ENCODE results near the gene SSR4.

Gene SSR4

GRCh38 chrX:153775293-153776119 is 19.0 kb upstream of the SSR4 start:
- no CpG with 5 or more reads among the region's 42 CpGs for WGBS, 2 donors (ENCODE audit: extremely low coverage in 2 of 2, insufficient read length in 2 of 2, insufficient replicate concordance in 1 of 2)
- Histone ChIP-seq H3K4me3 (ENCODE audit: low read length in 2 of 2) (no peak overlapping the region), H3K4me1 (ENCODE audit: control insufficient read depth in 2 of 2, insufficient read depth in 1 of 2, low read depth in 1 of 2, low read length in 2 of 2) (peaks cover 0 to 1% of the 10 kb centered on the region in 2 donors), H3K9ac (ENCODE audit: low read depth, low read length, poor library complexity) (no peak overlapping the region), H3K27ac (replicated peaks; ENCODE audit: low read length) (no peak overlapping the region), H2BK120ac (ENCODE audit: low read depth, low read length) (no peak overlapping the region), H3K4me2 (ENCODE audit: insufficient read depth, low read length, poor library complexity, severe bottlenecking) (no peak overlapping the region), H3K4ac (ENCODE audit: low read length) (no peak overlapping the region), H3K27me3 (ENCODE audit: control insufficient read depth in 3 of 3, insufficient read depth in 3 of 3, low read depth in 1 of 3, low read length in 3 of 3) (no peaks in the 10 kb centered on the region), H3K9me3 (replicated peaks in 1 of 2; ENCODE audit: control insufficient read depth in 2 of 2, insufficient read depth in 1 of 2, low read depth in 1 of 2, low read length in 2 of 2) (no peaks in the 10 kb centered on the region), H2AK5ac (ENCODE audit: low read depth, low read length) (no peak overlapping the region), H4K8ac (ENCODE audit: low read depth, low read length) (no peak overlapping the region), H3K36me3 (replicated peaks in 1 of 2; ENCODE audit: control insufficient read depth in 2 of 2, insufficient read depth in 2 of 2, low read length in 2 of 2) (no peaks in the 10 kb centered on the region), H2AFZ (ENCODE audit: low read length) (no peak overlapping the region), H4K91ac (ENCODE audit: low read depth, low read length, poor library complexity) (no peak overlapping the region), H3K79me1 (ENCODE audit: low read depth, low read length) (no peaks in the 10 kb centered on the region), H2BK5ac (ENCODE audit: low read length) (no peak overlapping the region), H2BK15ac (ENCODE audit: low read length) (no peak overlapping the region), H3K14ac (ENCODE audit: low read length) (no peak overlapping the region), H3K18ac (ENCODE audit: low read length) (no peak overlapping the region), H2BK12ac (ENCODE audit: low read length) (no peak overlapping the region), H3K23ac (ENCODE audit: low read depth, low read length, poor library complexity) (no peak overlapping the region)
- no peak for DNase-seq (ENCODE audit: low spot score)

- Histone ChIP-seq H3K4me2 (ENCODE audit: insufficient read depth, low read length, poor library complexity, severe bottlenecking) (no peak overlapping the region), H3K36me3 (replicated peaks in 1 of 2; ENCODE audit: control insufficient read depth in 2 of 2, insufficient read depth in 2 of 2, low read length in 2 of 2) (no peaks in the 10 kb centered on the region), H3K14ac (ENCODE audit: low read length) (no peak overlapping the region), H4K91ac (ENCODE audit: low read depth, low read length, poor library complexity) (no peak overlapping the region), H2AK5ac (ENCODE audit: low read depth, low read length) (no peak overlapping the region), H4K8ac (ENCODE audit: low read depth, low read length) (no peak overlapping the region), H3K79me1 (ENCODE audit: low read depth, low read length) (no peaks in the 10 kb centered on the region), H3K18ac (ENCODE audit: low read length) (no peak overlapping the region), H3K27ac (replicated peaks; ENCODE audit: low read length) (no peak overlapping the region), H3K4ac (ENCODE audit: low read length) (no peak overlapping the region), H3K27me3 (ENCODE audit: control insufficient read depth in 3 of 3, insufficient read depth in 3 of 3, low read depth in 1 of 3, low read length in 3 of 3) (no peaks in the 10 kb centered on the region), H3K9me3 (replicated peaks in 1 of 2; ENCODE audit: control insufficient read depth in 2 of 2, insufficient read depth in 1 of 2, low read depth in 1 of 2, low read length in 2 of 2) (no peaks in the 10 kb centered on the region), H3K23ac (ENCODE audit: low read depth, low read length, poor library complexity) (no peak overlapping the region), H3K4me1 (ENCODE audit: control insufficient read depth in 2 of 2, insufficient read depth in 1 of 2, low read depth in 1 of 2, low read length in 2 of 2) (peaks cover 0 to 1% of the 10 kb centered on the region in 2 donors), H2AFZ (ENCODE audit: low read length) (no peak overlapping the region), H2BK120ac (ENCODE audit: low read depth, low read length) (no peak overlapping the region), H2BK5ac (ENCODE audit: low read length) (no peak overlapping the region), H3K9ac (ENCODE audit: low read depth, low read length, poor library complexity) (no peak overlapping the region), H2BK15ac (ENCODE audit: low read length) (no peak overlapping the region), H2BK12ac (ENCODE audit: low read length) (no peak overlapping the region), H3K4me3 (ENCODE audit: low read length in 2 of 2) (no peak overlapping the region)
- DNase-seq (ENCODE audit: low spot score): no peak
- no CpG with 5 or more reads among the region's 20 CpGs for WGBS, 2 donors (ENCODE audit: extremely low coverage in 2 of 2, insufficient read length in 2 of 2, insufficient replicate concordance in 1 of 2)
Measured at GRCh38 chrX:153776120-153776599, 18.3 kb upstream of the SSR4 start.

DNA sequence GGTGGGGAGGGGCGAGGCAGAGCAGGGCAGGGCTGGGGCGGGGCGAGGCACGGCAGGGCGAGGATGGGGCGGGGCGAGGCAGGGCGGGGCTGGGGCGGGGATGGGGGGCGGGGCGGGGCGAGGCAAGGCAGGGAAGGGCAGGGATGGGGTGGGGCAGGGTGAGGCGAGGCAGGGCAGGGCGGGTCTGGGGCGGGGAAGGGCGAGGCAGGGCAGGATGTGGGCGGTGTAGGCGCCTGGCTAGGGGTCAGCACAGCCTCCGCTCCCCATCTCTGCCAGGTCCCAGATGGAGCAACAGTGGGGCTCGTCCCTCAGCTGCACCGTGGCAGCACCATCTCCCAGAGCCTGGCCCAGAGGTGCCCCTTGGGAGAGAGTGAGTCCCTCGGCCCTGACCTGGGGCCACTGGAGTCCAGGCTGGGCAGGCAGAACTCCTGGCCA is 17.8 kb upstream of the SSR4 start:
- Histone ChIP-seq H3K14ac (ENCODE audit: low read length) (no peak overlapping the region), H3K23ac (ENCODE audit: low read depth, low read length, poor library complexity) (no peak overlapping the region), H3K27me3 (ENCODE audit: control insufficient read depth in 3 of 3, insufficient read depth in 3 of 3, low read depth in 1 of 3, low read length in 3 of 3) (no peaks in the 10 kb centered on the region), H3K18ac (ENCODE audit: low read length) (no peak overlapping the region), H2BK5ac (ENCODE audit: low read length) (no peak overlapping the region), H2BK12ac (ENCODE audit: low read length) (no peak overlapping the region), H4K91ac (ENCODE audit: low read depth, low read length, poor library complexity) (no peak overlapping the region), H3K36me3 (replicated peaks in 1 of 2; ENCODE audit: control insufficient read depth in 2 of 2, insufficient read depth in 2 of 2, low read length in 2 of 2) (no peaks in the 10 kb centered on the region), H3K4ac (ENCODE audit: low read length) (no peak overlapping the region), H2BK120ac (ENCODE audit: low read depth, low read length) (no peak overlapping the region), H2BK15ac (ENCODE audit: low read length) (no peak overlapping the region), H3K9ac (ENCODE audit: low read depth, low read length, poor library complexity) (no peak overlapping the region), H3K4me3 (ENCODE audit: low read length in 2 of 2) (no peak overlapping the region), H3K4me2 (ENCODE audit: insufficient read depth, low read length, poor library complexity, severe bottlenecking) (no peak overlapping the region), H3K27ac (replicated peaks; ENCODE audit: low read length) (no peak overlapping the region), H4K8ac (ENCODE audit: low read depth, low read length) (no peak overlapping the region), H3K4me1 (ENCODE audit: control insufficient read depth in 2 of 2, insufficient read depth in 1 of 2, low read depth in 1 of 2, low read length in 2 of 2) (peaks cover 0 to 1% of the 10 kb centered on the region in 2 donors), H3K9me3 (replicated peaks in 1 of 2; ENCODE audit: control insufficient read depth in 2 of 2, insufficient read depth in 1 of 2, low read depth in 1 of 2, low read length in 2 of 2) (no peaks in the 10 kb centered on the region), H2AFZ (ENCODE audit: low read length) (no peak overlapping the region), H3K79me1 (ENCODE audit: low read depth, low read length) (no peaks in the 10 kb centered on the region), H2AK5ac (ENCODE audit: low read depth, low read length) (no peak overlapping the region)
- no CpG with 5 or more reads among the region's 22 CpGs for WGBS, 2 donors (ENCODE audit: extremely low coverage in 2 of 2, insufficient read length in 2 of 2, insufficient replicate concordance in 1 of 2)
- no peak for DNase-seq (ENCODE audit: low spot score)

DNA sequence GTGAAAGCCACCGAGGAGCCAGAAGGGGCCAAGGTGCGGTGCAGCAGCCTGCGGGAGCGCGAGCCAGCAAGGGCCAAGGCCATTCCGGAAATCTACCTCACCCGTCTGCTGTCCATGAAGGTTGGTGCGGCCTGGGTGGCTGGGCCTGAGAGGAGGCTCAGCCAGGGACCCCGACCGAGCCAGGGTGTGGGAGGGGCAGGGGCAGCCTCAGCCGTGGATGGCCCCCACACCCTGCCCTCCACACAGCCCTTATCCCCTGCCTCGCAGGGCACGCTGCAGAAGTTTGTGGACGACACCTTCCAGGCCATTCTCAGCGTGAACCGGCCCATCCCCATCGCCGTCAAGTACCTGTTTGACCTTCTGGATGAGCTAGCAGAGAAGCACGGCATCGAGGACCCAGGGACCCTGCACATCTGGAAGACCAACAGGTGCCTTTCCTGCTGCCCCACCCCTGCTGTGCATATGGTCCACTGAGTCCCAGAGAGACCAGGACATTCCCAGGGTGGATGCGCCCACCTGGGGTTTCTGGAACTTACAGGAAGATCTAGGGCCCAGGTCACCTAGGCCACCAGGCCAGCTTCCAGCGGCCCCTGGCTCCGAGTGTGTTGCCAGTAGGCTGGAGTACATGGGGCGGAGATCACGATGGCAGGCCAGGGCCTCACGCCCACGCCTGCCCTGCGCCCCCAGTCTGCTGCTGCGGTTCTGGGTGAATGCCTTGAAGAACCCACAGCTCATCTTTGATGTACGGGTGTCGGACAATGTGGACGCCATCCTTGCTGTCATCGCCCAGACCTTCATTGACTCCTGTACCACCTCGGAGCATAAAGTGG is 17.0 kb upstream of the SSR4 start:
- H2BK12ac ChIP-seq (ENCODE audit: low read length): no peak overlapping the region
- no peak overlapping the region for H3K18ac ChIP-seq (ENCODE audit: low read length)
- H3K23ac ChIP-seq (ENCODE audit: low read depth, low read length, poor library complexity): no peak overlapping the region
- no peak overlapping the region for H4K91ac ChIP-seq (ENCODE audit: low read depth, low read length, poor library complexity)
- H3K14ac ChIP-seq (ENCODE audit: low read length): no peak overlapping the region
- no peaks in the 10 kb centered on the region for H3K36me3 ChIP-seq (replicated peaks in 1 of 2; ENCODE audit: control insufficient read depth in 2 of 2, insufficient read depth in 2 of 2, low read length in 2 of 2)
- H4K8ac ChIP-seq (ENCODE audit: low read depth, low read length): no peak overlapping the region
- H2AK5ac ChIP-seq (ENCODE audit: low read depth, low read length): no peak overlapping the region
- H2AFZ ChIP-seq (ENCODE audit: low read length): no peak overlapping the region
- peaks cover 0 to 1% of the 10 kb centered on the region in 2 donors for H3K4me1 ChIP-seq (ENCODE audit: control insufficient read depth in 2 of 2, insufficient read depth in 1 of 2, low read depth in 1 of 2, low read length in 2 of 2)
- no peaks in the 10 kb centered on the region for H3K9me3 ChIP-seq (replicated peaks in 1 of 2; ENCODE audit: control insufficient read depth in 2 of 2, insufficient read depth in 1 of 2, low read depth in 1 of 2, low read length in 2 of 2)
- H2BK15ac ChIP-seq (ENCODE audit: low read length): no peak overlapping the region
- H3K27me3 ChIP-seq (ENCODE audit: control insufficient read depth in 3 of 3, insufficient read depth in 3 of 3, low read depth in 1 of 3, low read length in 3 of 3): no peaks in the 10 kb centered on the region
- H3K4me2 ChIP-seq (ENCODE audit: insufficient read depth, low read length, poor library complexity, severe bottlenecking): no peak overlapping the region
- no peak overlapping the region for H2BK120ac ChIP-seq (ENCODE audit: low read depth, low read length)
- H2BK5ac ChIP-seq (ENCODE audit: low read length): no peak overlapping the region
- no CpG with 5 or more reads among the region's 34 CpGs for WGBS, 2 donors (ENCODE audit: extremely low coverage in 2 of 2, insufficient read length in 2 of 2, insufficient replicate concordance in 1 of 2)
- H3K27ac ChIP-seq (replicated peaks; ENCODE audit: low read length): no peak overlapping the region
- H3K4me3 ChIP-seq (ENCODE audit: low read length in 2 of 2): no peak overlapping the region
- H3K4ac ChIP-seq (ENCODE audit: low read length): no peak overlapping the region
- DNase-seq (ENCODE audit: low spot score): no peak
- H3K9ac ChIP-seq (ENCODE audit: low read depth, low read length, poor library complexity): no peak overlapping the region
- no peaks in the 10 kb centered on the region for H3K79me1 ChIP-seq (ENCODE audit: low read depth, low read length)

Data from neuronal stem cell (in vitro differentiated cells).